Measurements from ENCODE around the gene TEX10. TPM values are rescaled to one million over a fixed set of nuclear protein-coding genes. Genes with fewer than 3 reads are reported as not detected.

Gene TEX10
- total and polyA plus RNA-seq, 2 donors (not counting 1 experiment from before 2014, with no cell fraction given): 23.6 to 24.9 TPM

- Histone ChIP-seq H3K79me2 (ENCODE audit: control insufficient read depth, insufficient read depth, low read length) (no peaks in the 10 kb centered on the region), H2AFZ (ENCODE audit: low read length) (no peak overlapping the region), H3K27ac (ENCODE audit: insufficient read depth, low read length) (no peak overlapping the region), H3K9me3 (ENCODE audit: control insufficient read depth, insufficient read depth, low read depth, low read length) (no peaks in the 10 kb centered on the region), H4K20me1 (ENCODE audit: control insufficient read depth, extremely low read depth, insufficient read depth, low read length) (no peaks in the 10 kb centered on the region), H3K4me3 (replicated peaks in 1 of 4; ENCODE audit: control extremely low read depth in 1 of 4, insufficient read depth in 1 of 4, low read depth in 3 of 4, low read length in 4 of 4) (no peak overlapping the region), H3K27me3 (ENCODE audit: control insufficient read depth, insufficient read depth, low read length) (no peaks in the 10 kb centered on the region), H3K9ac (ENCODE audit: insufficient read depth, low read length) (no peak overlapping the region), H3K36me3 (ENCODE audit: control insufficient read depth, insufficient read depth, low read length) (no peaks in the 10 kb centered on the region), H3K4me1 (ENCODE audit: control insufficient read depth, extremely low read depth, insufficient read depth, low read length) (no peaks in the 10 kb centered on the region), H3K4me2 (ENCODE audit: extremely low read depth, insufficient read depth, low read length) (no peak overlapping the region)
- TF ChIP-seq CTCF (conservative IDR thresholded peaks at IDR 0.05 in 1 of 2, IDR thresholded peaks at IDR 0.05 in 1 of 2; ENCODE audit: low read depth in 1 of 2, low read length in 2 of 2) (no peak), EZH2 (IDR thresholded peaks at IDR 0.05; ENCODE audit: low read length, missing control alignments) (no peak)
- DNase-seq (ENCODE audit: low read depth in 2 of 2): no peak
Measured at GRCh38 chr9:100372648-100373047, 19.9 kb upstream of the TEX10 start.

- TF ChIP-seq CTCF (conservative IDR thresholded peaks at IDR 0.05 in 1 of 2, IDR thresholded peaks at IDR 0.05 in 1 of 2; ENCODE audit: low read depth in 1 of 2, low read length in 2 of 2) (no peak), EZH2 (IDR thresholded peaks at IDR 0.05; ENCODE audit: low read length, missing control alignments) (no peak)
- no peaks in the 10 kb centered on the region for H4K20me1 ChIP-seq (ENCODE audit: control insufficient read depth, extremely low read depth, insufficient read depth, low read length)
- no peak overlapping the region for H3K27ac ChIP-seq (ENCODE audit: insufficient read depth, low read length)
- H2AFZ ChIP-seq (ENCODE audit: low read length): no peak overlapping the region
- no peak overlapping the region for H3K4me3 ChIP-seq (replicated peaks in 1 of 4; ENCODE audit: control extremely low read depth in 1 of 4, insufficient read depth in 1 of 4, low read depth in 3 of 4, low read length in 4 of 4)
- H3K4me1 ChIP-seq (ENCODE audit: control insufficient read depth, extremely low read depth, insufficient read depth, low read length): no peaks in the 10 kb centered on the region
- DNase-seq (ENCODE audit: low read depth in 2 of 2): no peak
- H3K27me3 ChIP-seq (ENCODE audit: control insufficient read depth, insufficient read depth, low read length): no peaks in the 10 kb centered on the region
- no peaks in the 10 kb centered on the region for H3K79me2 ChIP-seq (ENCODE audit: control insufficient read depth, insufficient read depth, low read length)
- no peak overlapping the region for H3K4me2 ChIP-seq (ENCODE audit: extremely low read depth, insufficient read depth, low read length)
- no peaks in the 10 kb centered on the region for H3K36me3 ChIP-seq (ENCODE audit: control insufficient read depth, insufficient read depth, low read length)
- H3K9ac ChIP-seq (ENCODE audit: insufficient read depth, low read length): no peak overlapping the region
- no peaks in the 10 kb centered on the region for H3K9me3 ChIP-seq (ENCODE audit: control insufficient read depth, insufficient read depth, low read depth, low read length)
Measured at GRCh38 chr9:100370064-100370723, 17.5 kb upstream of the TEX10 start.

GRCh38 chr9:100368672-100369071 is 15.9 kb upstream of the TEX10 start:
- DNase-seq (ENCODE audit: low read depth in 2 of 2): no peak

More at GRCh38 chr9:100368672-100369071, 15.9 kb upstream of the TEX10 start:
- H3K4me2 ChIP-seq (ENCODE audit: extremely low read depth, insufficient read depth, low read length): no peak overlapping the region
- no peaks in the 10 kb centered on the region for H3K27me3 ChIP-seq (ENCODE audit: control insufficient read depth, insufficient read depth, low read length)
- H3K27ac ChIP-seq (ENCODE audit: insufficient read depth, low read length): no peak overlapping the region
- H3K9ac ChIP-seq (ENCODE audit: insufficient read depth, low read length): no peak overlapping the region
- no peaks in the 10 kb centered on the region for H3K4me1 ChIP-seq (ENCODE audit: control insufficient read depth, extremely low read depth, insufficient read depth, low read length)
- TF ChIP-seq EZH2 (IDR thresholded peaks at IDR 0.05; ENCODE audit: low read length, missing control alignments) (no peak), CTCF (conservative IDR thresholded peaks at IDR 0.05 in 1 of 2, IDR thresholded peaks at IDR 0.05 in 1 of 2; ENCODE audit: low read depth in 1 of 2, low read length in 2 of 2) (no peak)
- H4K20me1 ChIP-seq (ENCODE audit: control insufficient read depth, extremely low read depth, insufficient read depth, low read length): no peaks in the 10 kb centered on the region
- H3K4me3 ChIP-seq (replicated peaks in 1 of 4; ENCODE audit: control extremely low read depth in 1 of 4, insufficient read depth in 1 of 4, low read depth in 3 of 4, low read length in 4 of 4): no peak overlapping the region
- H3K9me3 ChIP-seq (ENCODE audit: control insufficient read depth, insufficient read depth, low read depth, low read length): no peaks in the 10 kb centered on the region
- H3K79me2 ChIP-seq (ENCODE audit: control insufficient read depth, insufficient read depth, low read length): no peaks in the 10 kb centered on the region
- H2AFZ ChIP-seq (ENCODE audit: low read length): no peak overlapping the region
- H3K36me3 ChIP-seq (ENCODE audit: control insufficient read depth, insufficient read depth, low read length): no peaks in the 10 kb centered on the region
